ENCODE measurements around the gene ECI2. TPM values are rescaled to one million over a fixed set of nuclear protein-coding genes. Genes with fewer than 3 reads are reported as not detected.
"Not testable (repeated sequence)": the region's sequence is repeated elsewhere in the genome, so short reads cannot be mapped to it uniquely, and the experiment has no call there.

Gene ECI2
- total and polyA plus RNA-seq, 2 experiments from 2014 or later, result 99.6 to 173 TPM

DNA sequence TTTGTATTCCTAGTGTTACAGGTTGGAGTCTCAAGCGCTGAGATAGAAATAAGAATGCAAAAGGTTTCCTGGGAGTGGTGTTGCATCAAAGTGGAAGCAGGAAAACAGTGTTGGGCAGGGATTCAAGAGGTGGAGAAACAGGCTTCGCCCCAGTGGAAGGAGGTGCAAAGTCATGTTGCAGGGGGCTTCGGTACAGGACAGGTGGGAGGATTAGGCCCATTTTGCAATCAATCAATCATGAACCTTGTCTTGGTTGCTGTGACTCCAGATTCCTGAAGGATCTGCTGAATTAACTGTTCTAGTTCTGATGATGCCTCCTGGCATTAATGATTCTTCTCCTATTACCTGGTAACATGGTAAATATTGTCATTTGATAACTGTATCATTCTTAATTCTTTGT is 34.1 kb downstream of the ECI2 start:
- no peak overlapping the region for H3K27ac ChIP-seq
- H3K27me3 ChIP-seq, result no peaks in the 10 kb centered on the region
- TF ChIP-seq, protein P1, sequence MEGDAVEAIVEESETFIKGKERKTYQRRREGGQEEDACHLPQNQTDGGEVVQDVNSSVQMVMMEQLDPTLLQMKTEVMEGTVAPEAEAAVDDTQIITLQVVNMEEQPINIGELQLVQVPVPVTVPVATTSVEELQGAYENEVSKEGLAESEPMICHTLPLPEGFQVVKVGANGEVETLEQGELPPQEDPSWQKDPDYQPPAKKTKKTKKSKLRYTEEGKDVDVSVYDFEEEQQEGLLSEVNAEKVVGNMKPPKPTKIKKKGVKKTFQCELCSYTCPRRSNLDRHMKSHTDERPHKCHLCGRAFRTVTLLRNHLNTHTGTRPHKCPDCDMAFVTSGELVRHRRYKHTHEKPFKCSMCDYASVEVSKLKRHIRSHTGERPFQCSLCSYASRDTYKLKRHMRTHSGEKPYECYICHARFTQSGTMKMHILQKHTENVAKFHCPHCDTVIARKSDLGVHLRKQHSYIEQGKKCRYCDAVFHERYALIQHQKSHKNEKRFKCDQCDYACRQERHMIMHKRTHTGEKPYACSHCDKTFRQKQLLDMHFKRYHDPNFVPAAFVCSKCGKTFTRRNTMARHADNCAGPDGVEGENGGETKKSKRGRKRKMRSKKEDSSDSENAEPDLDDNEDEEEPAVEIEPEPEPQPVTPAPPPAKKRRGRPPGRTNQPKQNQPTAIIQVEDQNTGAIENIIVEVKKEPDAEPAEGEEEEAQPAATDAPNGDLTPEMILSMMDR (IDR thresholded peaks at IDR 0.05; ENCODE audit: low read depth, low read length), result no peak
- no peak overlapping the region for H3K4me3 ChIP-seq
- no peaks in the 10 kb centered on the region for H3K9me3 ChIP-seq (ENCODE audit: low read depth)
- DNase-seq (ENCODE audit: low read depth in 1 of 2, low spot score in 1 of 2), result no peak
- no peaks in the 10 kb centered on the region for H3K4me1 ChIP-seq (ENCODE audit: low read depth)
- no peaks in the 10 kb centered on the region for H3K36me3 ChIP-seq

DNA sequence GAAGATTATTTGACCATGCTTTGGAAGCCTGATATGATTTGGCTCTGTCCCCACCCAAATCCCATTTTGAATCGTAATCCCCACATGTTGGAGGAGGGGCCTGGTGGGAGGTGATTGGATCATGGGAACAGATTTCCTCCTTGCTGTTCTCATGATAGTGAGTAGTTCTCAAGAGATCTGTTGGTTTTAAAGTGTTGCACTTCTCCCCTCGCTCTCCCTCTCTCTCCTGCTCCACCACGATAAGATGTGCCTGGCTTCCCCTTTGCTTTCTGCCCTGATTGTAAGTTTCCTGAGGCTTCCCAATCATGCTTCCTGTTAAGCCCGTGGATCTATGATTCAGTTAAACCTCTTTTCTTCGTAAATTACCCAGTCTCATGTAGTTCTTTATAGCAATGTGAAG is 34.7 kb downstream of the ECI2 start:
- Histone ChIP-seq H3K27me3 (no peaks in the 10 kb centered on the region), H3K4me1 (ENCODE audit: low read depth) (no peaks in the 10 kb centered on the region), H3K9me3 (ENCODE audit: low read depth) (no peaks in the 10 kb centered on the region), H3K27ac (no peak overlapping the region), H3K36me3 (no peaks in the 10 kb centered on the region), H3K4me3 (no peak overlapping the region)
- DNase-seq (ENCODE audit: low read depth in 1 of 2, low spot score in 1 of 2), result no peak
- TF ChIP-seq, protein P1 (IDR thresholded peaks at IDR 0.05; ENCODE audit: low read depth, low read length), result no peak

DNA sequence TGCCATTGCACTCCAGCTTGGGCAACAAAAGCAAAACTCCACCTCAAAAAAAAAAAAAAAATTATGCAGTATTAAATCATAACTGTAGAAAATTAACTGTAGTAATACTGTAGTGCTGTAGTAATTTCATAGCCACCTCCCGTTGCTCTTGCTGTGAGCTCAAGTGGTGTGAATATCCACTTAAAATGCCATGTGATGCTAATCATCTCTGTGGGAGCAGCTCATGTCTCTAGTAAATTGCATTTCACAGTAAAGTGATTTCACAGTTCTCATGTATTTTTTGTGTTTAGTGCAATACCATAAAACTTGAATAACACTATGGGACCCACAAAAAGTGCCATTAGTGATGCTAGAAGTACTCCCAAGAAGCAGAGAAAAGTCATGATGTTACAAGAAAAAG is 42.1 kb downstream of the ECI2 start:
- TF ChIP-seq, protein P1 (IDR thresholded peaks at IDR 0.05; ENCODE audit: low read depth, low read length), result no peak
- Histone ChIP-seq H3K4me1 (ENCODE audit: low read depth) (no peaks in the 10 kb centered on the region), H3K4me3 (no peak overlapping the region), H3K36me3 (no peaks in the 10 kb centered on the region), H3K27ac (no peak overlapping the region), H3K27me3 (no peaks in the 10 kb centered on the region), H3K9me3 (ENCODE audit: low read depth) (no peaks in the 10 kb centered on the region)
- no peak for DNase-seq (ENCODE audit: low read depth in 1 of 2, low spot score in 1 of 2)

DNA sequence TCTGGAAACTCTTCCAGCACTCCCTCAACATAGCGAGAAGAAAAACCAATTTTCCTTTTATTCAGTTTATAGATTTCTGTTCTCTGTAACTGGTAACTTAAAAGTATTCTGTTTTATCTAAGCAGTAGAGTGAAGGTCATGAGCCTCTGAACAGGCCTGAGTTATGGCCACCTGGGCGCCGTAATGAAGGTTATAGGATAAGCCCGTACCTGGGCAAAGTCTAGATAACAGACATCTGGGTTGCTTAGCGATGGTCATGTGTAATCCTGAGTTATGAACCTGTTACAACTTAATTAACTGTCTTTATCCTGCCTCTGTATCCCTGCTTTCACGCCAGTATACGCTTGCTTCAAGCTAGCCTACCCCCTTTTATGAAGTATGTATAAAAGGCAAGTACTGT is 43.4 kb downstream of the ECI2 start:
- Histone ChIP-seq H3K9me3 (ENCODE audit: low read depth) (no peaks in the 10 kb centered on the region), H3K36me3 (no peaks in the 10 kb centered on the region), H3K27me3 (no peaks in the 10 kb centered on the region), H3K4me3 (no peak overlapping the region), H3K4me1 (ENCODE audit: low read depth) (no peaks in the 10 kb centered on the region), H3K27ac (no peak overlapping the region)
- TF ChIP-seq, protein P1 (IDR thresholded peaks at IDR 0.05; ENCODE audit: low read depth, low read length), result no peak
- no peak for DNase-seq (ENCODE audit: low read depth in 1 of 2, low spot score in 1 of 2)

DNA sequence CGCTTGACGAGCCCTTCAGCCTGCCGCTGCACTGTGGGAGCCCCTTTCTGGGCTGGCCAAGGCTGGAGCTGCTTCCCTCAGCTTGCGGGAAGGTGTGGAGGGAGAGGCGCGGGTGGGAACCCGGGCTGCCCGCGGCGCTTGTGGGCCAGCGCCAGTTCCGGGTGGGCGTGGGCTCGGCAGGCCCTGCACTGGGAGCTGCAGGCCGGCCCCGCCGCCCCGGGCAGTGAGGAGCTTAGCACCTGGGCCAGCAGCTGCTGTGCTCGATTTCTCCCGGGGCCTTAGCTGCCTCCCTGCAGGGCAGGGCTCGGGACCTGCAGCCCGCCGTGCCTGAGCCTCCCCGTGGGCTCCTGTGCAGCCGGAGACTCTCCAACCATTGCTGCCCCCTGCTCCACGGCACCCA is 45.3 kb downstream of the ECI2 start:
- H3K9me3 ChIP-seq (ENCODE audit: low read depth); H3K4me1 ChIP-seq (ENCODE audit: low read depth); H3K27me3 ChIP-seq; H3K36me3 ChIP-seq; H3K27ac ChIP-seq; H3K4me3 ChIP-seq; DNase-seq (ENCODE audit: low read depth in 1 of 2, low spot score in 1 of 2): not testable (repeated sequence)

DNA sequence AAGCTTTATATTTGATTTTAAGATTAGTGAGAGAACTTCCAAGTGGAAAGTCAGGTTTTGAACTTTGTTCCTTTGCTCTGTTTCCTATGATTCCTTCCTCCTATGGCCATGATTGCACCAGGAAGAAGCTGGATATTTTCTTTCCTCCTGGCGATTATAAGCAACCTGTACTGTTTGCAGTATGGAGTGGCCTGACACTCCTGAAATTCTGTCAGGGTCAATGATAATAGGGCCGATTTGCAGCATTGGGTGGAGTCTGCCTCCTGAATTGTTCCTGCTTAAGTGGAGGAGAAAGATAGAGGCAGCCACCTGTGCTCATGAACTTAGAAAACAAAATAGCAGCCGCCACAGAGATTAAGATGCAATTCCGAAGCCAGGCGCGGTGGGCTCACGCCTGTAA is 46.7 kb downstream of the ECI2 start:
- Histone ChIP-seq H3K4me1 (ENCODE audit: low read depth) (no peaks in the 10 kb centered on the region), H3K36me3 (no peaks in the 10 kb centered on the region), H3K9me3 (ENCODE audit: low read depth) (no peaks in the 10 kb centered on the region), H3K27me3 (no peaks in the 10 kb centered on the region), H3K4me3 (no peak overlapping the region), H3K27ac (no peak overlapping the region)
- DNase-seq (ENCODE audit: low read depth in 1 of 2, low spot score in 1 of 2), result no peak
- TF ChIP-seq, protein P1 (IDR thresholded peaks at IDR 0.05; ENCODE audit: low read depth, low read length), result no peak

Measured in cardiac muscle cell (in vitro differentiated cells and primary cell).